OCI-M2 (cell line): Measurements from ENCODE around the gene TAL1.
"Not testable (repeated sequence)": the region's sequence is repeated elsewhere in the genome, so short reads cannot be mapped to it uniquely, and the experiment has no call there.

Experiments
- DNase-seq: peaks from one replicate; lab custom pipeline; 2025; ENCODE audit not compliant: unreplicated experiment; lab: John Stamatoyannopoulos, UW

The TAL1 gene

GRCh38 chr1:47213230-47213963 lies 18.6 kb downstream of the TAL1 start:
- DNase-seq, result peak; percentile 83

GRCh38 chr1:47212636-47213229 lies 19.3 kb downstream of the TAL1 start:
- DNase-seq, result no peak

GRCh38 chr1:47211796-47212269 lies 20.2 kb downstream of the TAL1 start:
- peak; percentile 42 for DNase-seq

- no peak for DNase-seq
Measured at GRCh38 chr1:47210666-47211065, 21.4 kb downstream of the TAL1 start.

- DNase-seq, result no peak
Measured at GRCh38 chr1:47209725-47210325, 22.2 kb downstream of the TAL1 start.

GRCh38 chr1:47209091-47209490 lies 22.9 kb downstream of the TAL1 start:
- no peak for DNase-seq

- DNase-seq, result no peak
Measured at GRCh38 chr1:47208374-47208850, 23.6 kb downstream of the TAL1 start.

GRCh38 chr1:47207803-47208373 lies 24.1 kb downstream of the TAL1 start:
- no peak for DNase-seq

- DNase-seq, result no peak
Measured at GRCh38 chr1:47205918-47206317, 26.1 kb downstream of the TAL1 start.

- not testable (repeated sequence) for DNase-seq
Measured at GRCh38 chr1:47203504-47203903, 28.5 kb downstream of the TAL1 start.

- no peak for DNase-seq
Measured at GRCh38 chr1:47201179-47201578, 30.8 kb downstream of the TAL1 start.

GRCh38 chr1:47198214-47198613 lies 33.8 kb downstream of the TAL1 start:
- DNase-seq, result no peak

- DNase-seq, result no peak
Measured at GRCh38 chr1:47196622-47197021, 35.4 kb downstream of the TAL1 start.

- not testable (repeated sequence) for DNase-seq
Measured at GRCh38 chr1:47195981-47196380, 36.0 kb downstream of the TAL1 start.

- no peak for DNase-seq
Measured at GRCh38 chr1:47194311-47194710, 37.7 kb downstream of the TAL1 start.

- DNase-seq, result not testable (repeated sequence)
Measured at GRCh38 chr1:47193496-47193895, 38.5 kb downstream of the TAL1 start.

GRCh38 chr1:47192458-47193384 lies 39.3 kb downstream of the TAL1 start:
- peak; percentile 39 for DNase-seq

- no peak for DNase-seq
Measured at GRCh38 chr1:47191940-47192457, 40.0 kb downstream of the TAL1 start.

- no peak for DNase-seq
Measured at GRCh38 chr1:47190857-47191256, 41.2 kb downstream of the TAL1 start.

GRCh38 chr1:47190509-47190855 lies 41.5 kb downstream of the TAL1 start:
- DNase-seq, result no peak
